Measurements from ENCODE around the gene TRIM34. TPM values are rescaled to one million over a fixed set of nuclear protein-coding genes. Genes with fewer than 3 reads are reported as not detected.

The TRIM34 gene
- total RNA-seq, 1 donor from 2014 or later = 1.7 TPM

- TF ChIP-seq CTCF (IDR thresholded peaks at IDR 0.05; ENCODE audit: borderline replicate concordance) = no peak
- H3K27ac ChIP-seq (replicated peaks) = no peak overlapping the region
- intact Hi-C loops (cut with micrococcal nuclease) = no loop called here
- no peak overlapping the region for H3K4me3 ChIP-seq
- H3K36me3 ChIP-seq = no peaks in the 10 kb centered on the region
- no peaks in the 10 kb centered on the region for H3K27me3 ChIP-seq (ENCODE audit: low read depth)
- no peaks in the 10 kb centered on the region for H3K9me3 ChIP-seq (replicated peaks)
- no peak for DNase-seq
- peaks cover 35% of the 10 kb centered on the region for H3K4me1 ChIP-seq
Measured at GRCh38 chr11:5622802-5623201, 2.0 kb upstream of the TRIM34 start.

- H3K36me3 ChIP-seq = no peaks in the 10 kb centered on the region
- H3K27me3 ChIP-seq (ENCODE audit: low read depth) = no peaks in the 10 kb centered on the region
- peaks cover 35% of the 10 kb centered on the region for H3K4me1 ChIP-seq
- peak overlapping the region; percentile 81 for H3K27ac ChIP-seq (replicated peaks)
- no peak for DNase-seq
- peak overlapping the region; percentile 71 for H3K4me3 ChIP-seq
- intact Hi-C loops (cut with micrococcal nuclease) = no loop called here
- H3K9me3 ChIP-seq (replicated peaks) = no peaks in the 10 kb centered on the region
- TF ChIP-seq CTCF (IDR thresholded peaks at IDR 0.05; ENCODE audit: borderline replicate concordance) = no peak
Measured at GRCh38 chr11:5625281-5625680, 480 bp downstream of the TRIM34 start.

GRCh38 chr11:5626196-5626595 is 1.4 kb downstream of the TRIM34 start:
- intact Hi-C loops (cut with micrococcal nuclease) = no loop called here
- TF ChIP-seq CTCF (IDR thresholded peaks at IDR 0.05; ENCODE audit: borderline replicate concordance) = no peak

GRCh38 chr11:5631417-5631816 is 6.6 kb downstream of the TRIM34 start:
- intact Hi-C loops (cut with micrococcal nuclease) = no loop called here
- Histone ChIP-seq H3K4me3 (no peak overlapping the region), H3K9me3 (replicated peaks) (no peaks in the 10 kb centered on the region), H3K36me3 (peaks cover 27% of the 10 kb centered on the region), H3K4me1 (no peaks in the 10 kb centered on the region), H3K27me3 (ENCODE audit: low read depth) (no peaks in the 10 kb centered on the region), H3K27ac (replicated peaks) (no peak overlapping the region)
- no peak for DNase-seq
- no peak for TF ChIP-seq CTCF (IDR thresholded peaks at IDR 0.05; ENCODE audit: borderline replicate concordance)

More at GRCh38 chr11:5626196-5626595, 1.4 kb downstream of the TRIM34 start:
- H3K36me3 ChIP-seq = no peaks in the 10 kb centered on the region
- no peak for DNase-seq
- no peaks in the 10 kb centered on the region for H3K27me3 ChIP-seq (ENCODE audit: low read depth)
- peaks cover 28% of the 10 kb centered on the region for H3K4me1 ChIP-seq
- H3K9me3 ChIP-seq (replicated peaks) = no peaks in the 10 kb centered on the region
- no peak overlapping the region for H3K27ac ChIP-seq (replicated peaks)
- no peak overlapping the region for H3K4me3 ChIP-seq

GRCh38 chr11:5631969-5632635 is 7.3 kb downstream of the TRIM34 start:
- intact Hi-C loops (cut with micrococcal nuclease) = no loop called here
- TF ChIP-seq CTCF (IDR thresholded peaks at IDR 0.05; ENCODE audit: borderline replicate concordance) = no peak
- H3K9me3 ChIP-seq (replicated peaks) = no peaks in the 10 kb centered on the region

More at GRCh38 chr11:5631969-5632635, 7.3 kb downstream of the TRIM34 start:
- no peaks in the 10 kb centered on the region for H3K4me1 ChIP-seq
- H3K4me3 ChIP-seq = no peak overlapping the region
- no peak overlapping the region for H3K27ac ChIP-seq (replicated peaks)
- no peaks in the 10 kb centered on the region for H3K27me3 ChIP-seq (ENCODE audit: low read depth)
- no peak for DNase-seq
- H3K36me3 ChIP-seq = peaks cover 33% of the 10 kb centered on the region

All from left ventricle myocardium inferior (tissue), 1 donor.